HG03571 (cell line): Measurements from ENCODE around the gene NCKAP5L.

Experiments used
- ATAC-seq: cut with Tn5 transposase; IDR thresholded peaks from one replicate; pipeline ENCODE4 v1.9.1; 2021; ENCODE audit not compliant: unreplicated experiment

The NCKAP5L gene

DNA sequence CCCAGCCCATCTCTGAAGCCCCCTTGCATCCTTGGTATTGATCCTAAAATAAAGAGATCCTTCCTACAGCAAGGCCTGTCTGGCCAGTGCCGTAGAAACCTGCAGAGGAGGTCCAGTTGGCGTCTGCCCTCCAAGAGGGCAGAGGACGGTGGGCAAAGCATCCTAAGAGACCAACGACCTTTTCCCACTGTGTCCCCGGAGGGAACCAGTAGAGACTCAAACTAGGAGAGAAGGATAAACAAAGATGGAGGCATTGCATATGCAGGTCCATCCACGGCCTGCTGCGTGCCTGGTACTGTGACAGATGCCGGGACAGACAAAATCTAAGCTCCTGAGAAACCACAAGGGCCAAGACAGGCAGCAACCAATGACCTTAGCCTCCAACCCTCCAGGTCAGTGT is 3.8 kb downstream of the NCKAP5L start:
- ATAC-seq: no peak

DNA sequence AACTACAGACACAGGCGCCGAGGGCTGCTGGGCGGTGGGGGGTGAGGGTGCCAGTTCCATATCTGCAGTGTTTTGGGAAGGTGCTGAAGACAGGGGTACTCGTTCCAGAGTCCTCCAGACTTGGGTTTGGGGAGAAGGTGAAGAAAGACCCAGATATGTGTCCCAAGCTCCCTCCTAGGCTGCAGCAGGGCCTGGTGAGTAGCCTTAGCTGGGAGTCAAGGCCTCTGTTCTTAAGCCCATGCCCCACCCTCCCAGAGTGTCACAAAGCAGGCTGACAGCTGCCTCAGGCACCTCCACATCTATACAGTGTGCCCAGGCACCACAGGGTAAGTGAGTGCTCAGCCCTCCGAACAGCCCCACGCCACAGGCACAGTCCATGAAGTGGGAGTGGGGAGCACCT is 4.3 kb downstream of the NCKAP5L start:
- ATAC-seq: no peak

DNA sequence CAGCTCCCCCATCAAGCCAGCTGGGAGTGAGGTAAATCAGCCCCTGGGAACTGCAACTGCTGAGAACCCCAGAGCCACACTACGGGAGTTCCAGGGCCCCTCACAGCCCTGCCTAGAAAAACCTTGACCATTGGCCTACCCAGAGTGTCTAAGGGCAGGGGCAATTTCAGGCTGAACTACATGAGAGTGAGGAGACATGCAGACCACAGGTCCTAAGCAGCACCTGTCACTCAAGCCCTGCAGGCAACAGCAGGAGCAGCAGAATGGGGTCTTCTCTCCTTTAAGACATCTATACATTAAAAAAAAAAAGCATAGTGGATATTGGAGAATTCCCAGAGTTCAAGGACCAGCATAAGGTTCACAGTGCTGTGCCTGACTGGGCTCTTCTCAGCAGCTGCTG is 4.9 kb downstream of the NCKAP5L start:
- ATAC-seq: no peak

DNA sequence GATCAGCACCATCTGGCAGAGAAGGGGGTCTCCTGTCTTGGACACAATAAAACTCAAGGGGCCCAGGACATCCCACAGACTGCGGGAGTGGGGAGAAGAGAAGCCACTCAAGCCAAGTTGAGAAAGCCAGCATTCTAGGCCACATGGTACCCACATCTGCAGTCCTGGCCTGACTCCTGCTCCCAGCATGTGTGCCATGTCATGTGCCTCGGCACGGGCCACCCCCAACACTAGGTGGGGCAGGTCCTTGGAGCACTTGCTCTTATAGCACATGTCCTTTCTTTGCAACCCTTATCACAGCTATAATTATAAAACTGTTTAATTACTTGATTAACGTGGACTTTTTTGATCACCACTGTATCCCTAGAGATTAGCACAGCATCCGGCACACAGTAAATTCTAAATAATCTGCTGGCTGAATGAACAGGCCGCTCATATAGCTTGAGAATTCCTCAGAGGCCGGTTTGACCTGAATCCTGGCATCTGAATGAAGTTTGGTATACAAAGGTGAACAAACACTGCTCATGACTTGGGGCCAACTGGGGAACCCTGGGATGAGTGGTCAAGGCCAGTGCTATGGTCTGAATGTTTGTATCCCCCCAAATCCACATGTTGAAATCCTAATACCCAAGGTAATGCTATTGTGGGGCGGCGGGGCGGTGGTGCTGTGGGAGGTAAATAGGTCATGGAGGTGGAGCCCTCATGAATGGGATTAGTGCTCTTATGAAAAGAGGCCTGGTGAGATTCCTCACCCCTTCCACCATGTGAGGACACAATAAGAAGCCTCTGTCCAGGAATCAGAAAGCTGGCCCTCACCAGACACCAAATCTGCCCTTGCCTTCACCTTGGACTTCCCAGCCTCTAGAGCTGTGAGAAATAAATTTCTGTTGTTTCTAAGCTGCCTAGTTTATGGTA is 6.6 kb downstream of the NCKAP5L start:
- no peak for ATAC-seq

DNA sequence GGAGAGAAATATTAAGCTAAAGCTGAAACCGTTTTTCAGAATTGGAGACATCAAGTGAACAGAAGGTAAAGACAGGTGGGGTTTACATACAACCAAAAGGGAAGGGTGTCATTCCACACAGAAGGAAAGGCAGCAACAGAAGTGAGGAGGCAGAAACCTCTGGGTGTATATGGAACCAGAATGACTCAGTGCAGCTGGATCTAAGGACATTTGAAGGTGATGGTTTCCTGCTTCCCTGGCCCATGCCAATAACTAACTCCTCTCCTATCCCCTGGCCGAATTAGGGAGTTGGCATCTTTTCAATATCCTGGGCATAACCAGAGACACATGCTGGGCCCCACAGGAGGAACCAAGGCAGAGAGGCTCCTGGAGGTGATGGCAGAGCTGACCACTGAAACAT is 8.4 kb downstream of the NCKAP5L start:
- ATAC-seq: no peak

DNA sequence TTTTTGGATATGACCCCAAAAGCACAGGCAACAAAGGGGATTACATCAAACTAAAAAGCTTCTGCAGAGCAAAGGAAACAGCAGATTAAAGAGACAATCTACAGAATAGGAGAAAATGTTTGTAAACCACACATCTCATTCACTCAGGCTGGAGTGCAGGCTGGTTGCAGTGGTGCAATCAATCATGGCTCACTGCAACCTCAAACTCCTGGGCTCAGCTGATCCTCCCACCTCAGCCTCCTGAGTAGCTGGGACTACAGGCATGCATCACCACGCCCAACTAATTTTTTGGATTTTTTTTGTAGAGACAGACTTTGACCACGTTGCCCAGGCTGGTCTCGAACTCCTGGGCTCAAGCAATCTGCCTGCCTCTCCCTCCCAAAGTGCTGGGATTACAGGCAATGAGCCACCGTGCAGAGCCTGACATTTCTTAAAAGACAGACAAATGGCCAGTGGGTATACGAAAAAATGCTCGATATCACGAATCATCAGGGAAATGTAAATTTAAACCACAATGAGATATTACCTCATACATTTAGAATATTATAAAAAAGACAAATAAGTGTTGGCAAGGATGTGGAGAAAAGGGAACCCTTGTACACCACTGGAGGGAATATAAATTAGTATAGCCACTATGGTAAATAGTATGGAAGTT is 9.8 kb downstream of the NCKAP5L start:
- no peak for ATAC-seq

DNA sequence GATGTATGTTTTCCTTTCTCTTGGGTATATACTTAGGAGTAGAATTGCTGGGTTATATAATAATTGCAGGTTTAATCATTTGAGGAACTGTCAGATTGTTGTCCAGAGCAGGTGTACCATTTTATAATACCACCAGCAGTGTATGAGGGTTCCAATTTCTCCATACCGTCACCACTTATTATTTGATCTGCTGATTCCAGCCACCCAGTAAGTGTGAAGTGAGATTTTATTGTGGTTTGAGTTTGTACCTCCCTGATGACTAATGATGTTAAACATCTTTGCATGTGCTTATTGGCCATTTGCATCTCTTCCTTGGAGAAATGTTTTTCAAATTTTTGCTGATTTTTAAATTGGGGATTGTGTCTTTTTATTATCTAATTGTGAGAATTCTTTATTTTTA is 15.1 kb downstream of the NCKAP5L start:
- ATAC-seq: no peak

DNA sequence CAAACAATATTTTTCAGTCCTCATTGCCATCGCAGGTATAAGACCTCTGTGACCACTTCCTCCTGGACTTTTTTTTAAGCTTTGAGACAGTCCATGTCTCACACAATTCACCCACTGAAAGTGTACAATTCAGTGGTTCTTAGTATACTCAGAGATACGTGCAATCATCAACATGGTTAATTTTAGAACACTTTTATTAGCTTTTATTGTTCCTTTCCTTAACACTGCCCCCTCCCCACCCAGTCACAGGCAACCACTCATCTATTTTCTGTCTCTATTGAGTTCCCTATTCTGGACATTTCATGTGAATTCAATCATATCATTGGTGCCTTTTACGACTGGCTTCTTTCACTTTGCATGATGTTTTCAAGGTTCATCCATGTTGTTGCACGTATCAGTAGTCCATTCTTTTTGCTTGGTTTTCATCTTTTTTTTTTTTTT is 16.2 kb downstream of the NCKAP5L start:
- ATAC-seq: peak; percentile 49

DNA sequence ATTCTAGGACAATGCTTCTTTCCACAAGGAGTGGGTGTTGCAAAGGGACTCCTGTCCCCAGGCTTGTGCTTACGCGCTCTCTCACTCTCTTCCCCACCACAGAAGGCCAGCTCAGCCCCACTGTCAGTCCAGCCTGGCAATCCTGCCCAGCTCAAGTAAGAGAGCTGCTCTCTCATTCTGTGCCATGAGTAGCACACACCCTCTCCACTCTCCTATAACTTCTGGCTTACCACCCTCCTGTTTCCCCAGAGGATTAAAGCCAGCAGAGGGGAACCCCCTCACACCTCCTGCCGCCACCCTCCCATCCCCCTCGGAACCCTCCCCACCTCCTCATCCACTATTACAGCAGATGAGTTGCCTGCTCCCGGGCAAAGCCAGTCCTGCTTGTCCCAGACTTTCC is 17.1 kb downstream of the NCKAP5L start:
- ATAC-seq: no peak

DNA sequence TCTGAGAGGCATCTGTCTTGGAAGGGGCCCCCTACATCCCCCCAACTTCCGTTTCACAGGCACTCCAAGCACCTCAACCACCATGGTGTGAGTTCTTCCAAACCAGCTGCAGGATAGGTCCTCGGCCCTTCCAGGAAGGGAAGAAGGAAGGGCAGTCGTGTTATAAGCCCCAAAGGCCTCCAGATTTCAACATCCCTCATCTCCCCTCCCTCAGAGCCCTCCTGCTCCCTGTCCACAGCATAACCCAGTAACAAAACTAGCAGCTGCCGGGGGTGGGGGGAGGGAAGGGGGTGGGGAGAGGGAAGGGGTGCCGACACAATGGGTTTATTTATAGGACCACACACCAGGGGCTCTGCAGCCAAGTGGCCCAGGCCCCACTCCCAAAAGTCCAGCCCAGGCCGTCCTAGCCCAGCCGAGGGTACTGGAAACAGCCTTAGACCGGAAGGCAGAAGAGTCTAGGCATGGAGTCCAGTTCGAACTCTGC is 18.3 kb downstream of the NCKAP5L start:
- no peak for ATAC-seq

DNA sequence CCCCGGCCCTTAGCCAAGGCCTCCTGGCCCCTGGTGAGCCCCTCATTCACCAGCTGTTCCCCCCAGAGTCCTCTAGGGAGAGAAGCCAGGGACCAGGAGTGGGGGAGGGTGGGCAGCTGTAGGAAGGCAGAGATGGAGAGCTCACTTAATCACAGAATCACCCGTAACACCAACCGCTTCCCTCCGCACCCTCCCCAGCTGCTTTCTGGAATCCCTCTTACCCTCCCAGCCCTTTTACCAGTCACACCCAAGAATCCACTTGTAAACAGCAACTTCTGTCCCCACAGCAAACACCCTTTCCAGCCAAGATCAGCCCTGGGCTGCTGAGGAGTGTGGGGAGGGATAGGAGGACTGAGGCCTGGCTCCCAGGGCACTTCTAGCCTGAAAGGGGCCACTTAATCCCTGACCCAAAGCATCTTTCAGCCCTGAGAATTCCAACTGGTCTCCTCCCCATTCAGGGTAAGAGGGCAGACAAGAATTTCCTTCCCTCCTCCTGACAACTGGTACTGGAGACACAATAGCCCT is 18.8 kb downstream of the NCKAP5L start:
- no peak for ATAC-seq

DNA sequence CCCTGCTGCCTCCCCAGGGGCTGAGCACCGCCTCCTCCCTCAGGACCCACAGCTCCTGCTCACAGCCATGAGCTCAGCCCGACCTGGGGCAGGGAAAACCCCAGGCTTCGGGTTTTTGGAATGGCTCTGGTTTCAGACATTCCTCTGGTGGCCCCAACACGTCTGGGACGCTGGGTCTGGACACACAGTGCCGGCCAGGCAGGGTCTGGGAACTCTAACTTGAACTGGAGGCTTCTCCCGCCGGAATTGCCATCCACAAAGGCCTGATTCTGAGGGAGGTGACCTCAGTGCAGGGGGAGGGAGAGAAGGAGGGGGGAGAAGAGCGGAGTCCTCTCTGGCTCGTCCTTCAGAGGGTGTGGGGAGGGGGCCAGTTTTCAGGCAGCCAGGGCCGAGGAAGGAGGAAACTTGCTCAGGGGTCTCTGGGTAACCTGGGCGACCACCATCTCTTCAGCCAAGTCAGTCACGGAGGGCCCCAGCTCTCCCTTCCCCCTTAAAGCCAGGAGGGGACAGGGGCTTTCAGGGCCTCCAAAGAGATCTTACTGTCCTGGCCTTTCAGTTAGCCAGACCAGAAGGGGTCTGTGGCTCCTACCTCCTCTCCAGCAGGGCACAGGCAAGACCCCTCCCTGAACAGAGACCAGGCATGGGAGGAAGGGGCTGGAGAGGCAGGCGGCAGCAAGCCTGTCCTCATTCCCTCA is 19.4 kb downstream of the NCKAP5L start:
- ATAC-seq: no peak

DNA sequence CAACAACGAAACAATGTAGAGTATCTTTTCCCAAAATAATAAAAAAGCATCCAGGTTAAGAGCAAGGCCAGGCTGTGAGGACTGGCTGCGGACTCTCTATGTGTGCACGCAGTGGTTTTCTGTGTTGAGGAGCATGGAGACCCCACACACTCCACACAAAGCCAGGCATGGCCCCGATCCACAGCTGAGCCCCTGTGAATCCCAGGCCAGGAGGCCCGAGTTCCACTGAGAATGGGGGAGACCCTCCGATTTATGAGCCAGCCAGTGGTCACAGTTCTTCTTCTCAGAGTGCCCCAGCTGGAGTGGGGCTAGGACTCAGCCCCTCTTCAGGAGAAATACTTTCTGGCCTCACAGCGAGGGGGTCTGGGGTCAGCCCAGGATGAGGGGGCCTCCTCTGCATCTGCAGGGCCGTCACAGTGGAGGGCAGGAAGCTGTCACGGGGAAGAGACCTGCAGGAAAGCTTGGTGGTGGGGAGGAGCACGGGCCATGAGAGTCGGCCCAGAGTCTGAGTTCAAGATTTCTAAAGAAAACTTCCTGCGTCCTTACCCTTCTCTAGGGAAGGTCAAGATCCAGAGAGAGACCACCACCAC is 20.1 kb downstream of the NCKAP5L start:
- no peak for ATAC-seq

DNA sequence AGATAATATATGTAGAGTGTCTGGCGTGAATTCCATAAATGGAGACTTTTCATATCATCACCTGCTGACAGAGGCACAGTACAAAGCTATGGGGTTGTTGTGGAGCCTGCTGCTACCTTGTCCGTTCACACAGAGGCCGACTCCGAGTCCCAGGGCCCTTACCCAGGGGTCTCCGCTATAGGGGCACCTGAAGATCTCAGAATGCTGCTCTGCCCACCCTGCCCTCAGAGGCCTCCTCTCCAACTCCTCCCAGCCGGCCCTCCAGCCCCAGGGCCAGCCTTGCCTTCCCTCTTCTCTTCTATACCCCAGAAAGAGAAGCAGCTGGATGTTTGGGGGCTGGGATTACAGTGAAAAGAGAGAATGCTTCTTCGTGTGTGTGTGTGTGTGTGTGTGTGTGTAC is 21.3 kb downstream of the NCKAP5L start:
- no peak for ATAC-seq

DNA sequence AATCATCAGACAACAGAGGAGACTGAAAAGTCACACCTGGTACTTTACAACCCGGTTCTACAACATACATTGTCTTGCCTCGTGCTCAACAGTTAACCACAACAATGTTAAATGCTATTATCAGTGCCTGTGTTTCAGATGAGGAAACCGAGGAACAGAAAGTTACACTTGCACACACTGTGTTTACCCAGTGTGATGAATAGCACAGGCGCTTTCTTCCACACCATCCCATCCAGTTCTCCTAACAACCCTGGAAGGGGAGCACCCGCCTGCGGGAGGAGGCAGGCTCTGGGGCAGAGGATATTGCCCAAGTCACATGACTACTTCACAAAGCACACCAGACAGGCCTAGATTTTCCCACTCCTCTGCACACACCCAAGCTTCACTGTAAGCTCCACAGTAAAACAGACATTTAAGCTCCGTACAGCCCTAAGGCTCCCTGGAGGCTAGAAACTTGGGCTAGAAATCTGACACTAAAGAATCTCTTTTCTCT is 21.8 kb downstream of the NCKAP5L start:
- no peak for ATAC-seq

DNA sequence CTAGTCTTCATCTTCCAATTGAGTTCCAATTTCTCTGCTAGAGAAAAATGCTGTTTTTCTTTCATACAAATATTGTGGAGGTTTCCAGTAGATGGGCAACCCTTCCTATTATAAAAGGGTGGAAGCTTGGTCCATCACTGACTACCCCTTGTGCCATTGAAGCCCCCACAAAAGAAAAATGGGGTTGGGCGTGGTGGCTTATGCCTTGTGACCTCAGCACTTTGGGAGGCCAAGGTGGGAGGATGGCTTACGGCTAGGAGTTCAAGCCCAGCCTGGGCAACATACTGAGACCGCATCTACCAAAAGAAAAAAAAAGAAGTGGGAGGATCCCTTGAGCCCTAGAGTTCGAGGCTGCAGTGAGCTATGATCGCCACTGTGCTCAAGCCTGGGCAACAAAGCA is 22.8 kb downstream of the NCKAP5L start:
- ATAC-seq: no peak

DNA sequence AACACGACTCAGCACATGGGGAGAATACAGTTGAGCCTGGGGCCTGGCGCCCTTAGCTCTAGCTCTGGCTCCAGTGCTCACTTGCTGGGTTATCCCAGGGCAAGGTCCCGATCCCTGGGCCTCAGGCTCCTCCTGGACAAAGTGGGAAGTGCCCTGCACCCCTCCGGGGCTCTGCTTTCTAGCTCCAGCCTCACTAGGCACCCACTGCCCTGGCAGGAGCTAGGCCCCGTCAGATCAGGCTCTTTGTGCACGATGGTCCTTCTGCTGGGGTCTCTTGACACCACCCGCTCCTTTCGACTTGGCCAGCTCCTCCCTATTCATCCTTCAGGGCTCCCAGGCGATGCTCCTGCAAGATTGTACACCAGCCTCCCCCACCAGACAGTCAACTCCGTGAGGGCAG is 23.4 kb downstream of the NCKAP5L start:
- ATAC-seq: no peak

DNA sequence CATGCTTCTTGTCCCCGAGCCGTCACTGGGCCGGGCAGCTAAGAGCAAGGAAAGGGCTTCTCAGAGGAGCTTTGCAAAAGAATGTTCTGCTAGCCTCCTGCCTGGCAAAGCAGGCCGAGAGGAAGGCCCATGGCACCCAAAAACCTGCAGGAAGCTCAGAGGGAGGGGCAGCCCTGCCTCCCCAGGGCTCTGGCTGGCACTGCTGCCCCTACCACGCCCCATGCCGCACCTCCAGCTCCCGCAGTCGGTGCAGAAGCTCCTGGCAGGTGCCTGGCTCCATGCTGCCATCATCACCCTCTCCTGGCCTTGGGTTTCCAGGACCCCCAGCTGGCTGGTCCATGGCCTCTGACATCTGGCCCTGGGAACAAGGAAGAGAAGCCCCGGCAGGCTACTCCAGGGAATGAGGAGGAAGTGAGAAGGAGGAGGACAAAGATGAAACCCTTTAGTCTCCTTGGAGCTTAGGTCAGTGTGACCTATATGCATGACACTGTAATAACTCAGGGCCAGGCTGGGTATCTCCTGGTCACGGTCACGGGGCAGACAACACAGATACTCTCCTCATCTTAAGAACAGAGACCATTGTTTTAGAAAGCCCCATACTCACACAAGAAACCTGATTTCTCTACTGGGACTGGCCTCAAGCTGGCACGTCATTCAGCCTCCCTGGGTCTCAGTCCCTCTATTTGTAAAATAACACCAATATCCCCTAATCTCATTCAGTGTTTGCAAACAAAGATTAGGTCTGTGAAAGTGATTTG is 24.3 kb downstream of the NCKAP5L start:
- ATAC-seq: no peak

DNA sequence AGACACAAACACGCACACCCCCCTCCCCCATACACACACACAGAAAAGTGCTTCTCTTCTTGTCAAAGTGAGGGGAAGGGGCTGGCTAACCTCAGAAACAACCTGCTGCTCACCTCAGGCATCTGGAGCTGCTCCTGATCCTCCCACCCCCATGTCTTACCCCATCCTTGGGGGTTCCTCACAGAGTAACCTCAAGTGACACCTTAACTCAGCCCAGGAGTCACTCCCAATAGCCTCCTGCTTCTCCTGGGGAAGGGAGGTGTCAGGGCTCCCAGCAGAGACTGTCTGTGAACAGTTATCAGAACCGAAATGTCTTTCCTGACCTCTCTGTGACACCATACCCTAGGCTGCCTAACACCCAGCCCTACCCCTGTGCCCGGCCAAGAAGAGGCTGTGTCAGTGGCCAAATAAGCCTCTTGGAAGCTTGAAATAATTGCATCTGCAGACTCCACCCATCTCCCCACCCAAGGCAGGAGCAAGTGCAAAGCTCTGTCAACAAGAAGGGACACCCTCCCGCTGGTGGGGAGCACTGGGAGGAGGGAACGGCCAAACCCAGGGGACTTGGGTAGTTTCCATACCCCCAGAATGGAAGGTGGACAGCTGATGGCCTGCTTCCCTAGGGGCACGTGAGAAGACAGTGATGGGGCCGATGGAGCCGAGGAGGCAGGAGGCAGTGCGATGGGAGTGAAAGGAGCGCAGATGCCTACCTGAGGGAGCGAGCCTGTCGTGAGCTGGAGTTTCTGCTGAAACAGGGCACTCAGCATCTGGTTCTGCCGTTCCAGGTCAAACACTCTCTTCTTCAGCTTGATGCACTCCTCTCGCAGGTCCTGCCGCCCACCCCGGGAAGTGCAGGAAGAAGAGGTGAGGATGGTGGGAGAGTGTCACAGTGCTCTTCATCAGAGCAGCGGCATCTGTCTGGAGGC is 26.8 kb downstream of the NCKAP5L start:
- ATAC-seq: no peak
